WERI-Rb-1 (cell line): Measurements from ENCODE around the gene ZNF407.

Experiments used
- DNase-seq: peaks from one replicate; pipeline ENCODE4 v3.0.0-alpha.2; 2020
- H3K27ac ChIP-seq: fragments of 250-450 bp; sonication (Bioruptor Pico); 2 replicates; pipeline ENCODE4 v1.5.1; 2020; ENCODE audit warnings: mild to moderate bottlenecking, moderate library complexity
- H3K27me3 ChIP-seq: fragments of 250-450 bp; sonication (Bioruptor Pico); 2 replicates; pipeline ENCODE4 v1.5.1; 2021; ENCODE audit warnings: mild to moderate bottlenecking, low read depth, moderate library complexity; ENCODE audit not compliant: insufficient read depth, severe bottlenecking
- H3K36me3 ChIP-seq: fragments of 250-450 bp; sonication (Bioruptor Pico); 2 replicates; pipeline ENCODE4 v1.5.1; 2020; ENCODE audit warnings: mild to moderate bottlenecking, moderate library complexity
- H3K4me3 ChIP-seq: 2 replicates; pipeline ENCODE4 v1.5.1; 2011; ENCODE audit warnings: low read depth, mild to moderate bottlenecking, control low read depth, low read length
- H3K9me3 ChIP-seq: fragments of 250-450 bp; sonication (Bioruptor Pico); 2 replicates; pipeline ENCODE4 v1.5.1; 2021; ENCODE audit warnings: mild to moderate bottlenecking, moderate library complexity; ENCODE audit not compliant: severe bottlenecking
- TF ChIP-seq, protein P1 (sequence below): IDR thresholded peaks from 2 replicates; pipeline ENCODE4 v1.5.1; 2011; ENCODE audit warnings: low read depth, mild to moderate bottlenecking, control low read depth, inconsistent platforms, low read length

ZNF407 gene

DNA sequence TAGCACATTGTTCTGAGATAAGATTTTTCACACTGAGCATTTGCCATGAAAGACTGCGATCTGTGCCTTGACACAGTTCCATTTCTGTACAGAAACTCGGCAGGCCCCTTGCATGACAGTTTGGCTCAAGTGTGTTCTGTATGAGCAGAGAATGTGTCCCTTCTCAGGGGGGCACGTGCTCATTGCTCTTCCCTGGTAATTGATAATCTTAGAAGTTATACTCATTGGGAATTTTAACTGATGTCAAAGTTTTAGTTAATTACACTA lies 440.0 kb downstream of the ZNF407 start:
- no peak for DNase-seq
- Histone ChIP-seq H3K27me3 (no peaks in the 10 kb centered on the region), H3K9me3 (no peaks in the 10 kb centered on the region), H3K4me3 (no peak overlapping the region), H3K27ac (no peak overlapping the region), H3K36me3 (no peaks in the 10 kb centered on the region)
- TF ChIP-seq, protein P1, sequence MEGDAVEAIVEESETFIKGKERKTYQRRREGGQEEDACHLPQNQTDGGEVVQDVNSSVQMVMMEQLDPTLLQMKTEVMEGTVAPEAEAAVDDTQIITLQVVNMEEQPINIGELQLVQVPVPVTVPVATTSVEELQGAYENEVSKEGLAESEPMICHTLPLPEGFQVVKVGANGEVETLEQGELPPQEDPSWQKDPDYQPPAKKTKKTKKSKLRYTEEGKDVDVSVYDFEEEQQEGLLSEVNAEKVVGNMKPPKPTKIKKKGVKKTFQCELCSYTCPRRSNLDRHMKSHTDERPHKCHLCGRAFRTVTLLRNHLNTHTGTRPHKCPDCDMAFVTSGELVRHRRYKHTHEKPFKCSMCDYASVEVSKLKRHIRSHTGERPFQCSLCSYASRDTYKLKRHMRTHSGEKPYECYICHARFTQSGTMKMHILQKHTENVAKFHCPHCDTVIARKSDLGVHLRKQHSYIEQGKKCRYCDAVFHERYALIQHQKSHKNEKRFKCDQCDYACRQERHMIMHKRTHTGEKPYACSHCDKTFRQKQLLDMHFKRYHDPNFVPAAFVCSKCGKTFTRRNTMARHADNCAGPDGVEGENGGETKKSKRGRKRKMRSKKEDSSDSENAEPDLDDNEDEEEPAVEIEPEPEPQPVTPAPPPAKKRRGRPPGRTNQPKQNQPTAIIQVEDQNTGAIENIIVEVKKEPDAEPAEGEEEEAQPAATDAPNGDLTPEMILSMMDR = no peak

- TF ChIP-seq, protein P1 = peak; percentile 70
- H3K27ac ChIP-seq = no peak overlapping the region
- no peaks in the 10 kb centered on the region for H3K36me3 ChIP-seq
- no peak for DNase-seq
- no peaks in the 10 kb centered on the region for H3K27me3 ChIP-seq
- H3K4me3 ChIP-seq = no peak overlapping the region
- H3K9me3 ChIP-seq = no peaks in the 10 kb centered on the region
Measured at GRCh38 chr18:75041586-75041985, 443.9 kb downstream of the ZNF407 start.

DNA sequence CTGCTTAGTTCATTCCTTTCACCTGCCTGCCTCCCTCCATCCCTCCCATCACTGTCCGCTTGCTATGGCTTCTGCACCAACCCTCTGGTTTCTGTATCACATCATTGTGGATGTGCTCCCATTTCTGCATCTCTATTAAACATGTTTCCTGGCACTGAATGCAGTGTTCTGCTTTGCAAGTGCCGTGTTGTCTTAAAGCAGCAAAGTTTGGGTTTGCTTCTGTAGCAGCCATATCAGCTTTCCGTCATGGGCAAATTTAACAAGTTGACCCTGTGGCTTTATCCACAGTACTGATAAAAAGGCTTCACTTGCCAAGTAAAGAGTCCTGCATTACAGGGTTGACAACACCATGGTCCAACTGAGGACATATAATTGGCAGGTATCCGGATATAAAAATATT lies 445.8 kb downstream of the ZNF407 start:
- TF ChIP-seq, protein P1 = no peak
- H3K27me3 ChIP-seq = no peaks in the 10 kb centered on the region
- H3K27ac ChIP-seq = no peak overlapping the region

GRCh38 chr18:75044296-75044695 lies 446.6 kb downstream of the ZNF407 start:
- H3K36me3 ChIP-seq = no peaks in the 10 kb centered on the region
- no peak for DNase-seq
- TF ChIP-seq, protein P1 = no peak

More for the DNA sequence above, 445.8 kb downstream of the ZNF407 start:
- no peak for DNase-seq
- H3K9me3 ChIP-seq = no peaks in the 10 kb centered on the region
- H3K4me3 ChIP-seq = no peak overlapping the region
- H3K36me3 ChIP-seq = no peaks in the 10 kb centered on the region

DNA sequence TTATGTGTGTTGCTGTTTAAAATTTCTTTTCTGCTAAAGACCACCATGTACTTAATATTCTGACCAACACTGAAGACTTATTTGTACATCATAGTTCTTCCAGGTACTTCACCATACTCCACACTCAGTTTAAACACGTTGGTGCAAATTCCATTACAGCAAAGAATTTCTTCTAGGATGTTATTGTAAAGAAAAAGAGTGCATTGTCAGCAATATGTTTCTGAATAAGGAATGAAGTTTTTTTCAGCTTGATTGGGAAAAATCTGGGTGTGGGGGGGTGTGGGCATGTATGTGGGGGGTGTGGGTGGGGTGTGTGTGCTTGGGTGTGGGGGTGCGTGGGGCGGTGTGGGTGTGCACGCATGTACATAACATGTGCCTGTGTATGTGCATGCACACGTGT lies 447.1 kb downstream of the ZNF407 start:
- Histone ChIP-seq H3K27me3 (no peaks in the 10 kb centered on the region), H3K4me3 (no peak overlapping the region), H3K9me3 (no peaks in the 10 kb centered on the region), H3K36me3 (no peaks in the 10 kb centered on the region), H3K27ac (no peak overlapping the region)
- DNase-seq = no peak
- TF ChIP-seq, protein P1 = no peak

More at GRCh38 chr18:75044296-75044695, 446.6 kb downstream of the ZNF407 start:
- H3K27ac ChIP-seq = no peak overlapping the region
- no peaks in the 10 kb centered on the region for H3K9me3 ChIP-seq
- no peaks in the 10 kb centered on the region for H3K27me3 ChIP-seq
- H3K4me3 ChIP-seq = no peak overlapping the region

GRCh38 chr18:75045272-75045671 lies 447.6 kb downstream of the ZNF407 start:
- Histone ChIP-seq H3K27ac (no peak overlapping the region), H3K4me3 (no peak overlapping the region), H3K27me3 (no peaks in the 10 kb centered on the region), H3K36me3 (no peaks in the 10 kb centered on the region), H3K9me3 (no peaks in the 10 kb centered on the region)
- no peak for DNase-seq
- TF ChIP-seq, protein P1 = no peak
